Pons (tissue), 1 donor: ENCODE measurements around the gene KLHDC4.

Experiments used
- DNase-seq: peaks from one replicate; pipeline ENCODE4 v3.0.0-alpha.2; 2016; ENCODE audit warnings: low spot score

The KLHDC4 gene

GRCh38 chr16:87698676-87699199 is 67.0 kb downstream of the KLHDC4 start:
- no peak for DNase-seq

GRCh38 chr16:87698241-87698640 is 67.5 kb downstream of the KLHDC4 start:
- no peak for DNase-seq

GRCh38 chr16:87697792-87698191 is 68.0 kb downstream of the KLHDC4 start:
- DNase-seq = no peak

- no peak for DNase-seq
Observed at GRCh38 chr16:87697256-87697655, 68.5 kb downstream of the KLHDC4 start.

GRCh38 chr16:87696726-87697125 is 69.1 kb downstream of the KLHDC4 start:
- no peak for DNase-seq

GRCh38 chr16:87695534-87695933 is 70.3 kb downstream of the KLHDC4 start:
- no peak for DNase-seq

GRCh38 chr16:87694441-87695125 is 71.2 kb downstream of the KLHDC4 start:
- no peak for DNase-seq

GRCh38 chr16:87693827-87694226 is 72.0 kb downstream of the KLHDC4 start:
- no peak for DNase-seq

GRCh38 chr16:87692756-87693155 is 73.0 kb downstream of the KLHDC4 start:
- no peak for DNase-seq

GRCh38 chr16:87692176-87692575 is 73.6 kb downstream of the KLHDC4 start:
- DNase-seq = no peak

GRCh38 chr16:87691686-87692079 is 74.1 kb downstream of the KLHDC4 start:
- no peak for DNase-seq

- no peak for DNase-seq
Observed at GRCh38 chr16:87690911-87691685, 74.7 kb downstream of the KLHDC4 start.

GRCh38 chr16:87689956-87690465 is 75.8 kb downstream of the KLHDC4 start:
- no peak for DNase-seq

- no peak for DNase-seq
Observed at GRCh38 chr16:87688876-87689815, 76.6 kb downstream of the KLHDC4 start.

- no peak for DNase-seq
Observed at GRCh38 chr16:87687998-87688529, 77.7 kb downstream of the KLHDC4 start.

- peak; percentile 26 for DNase-seq
Observed at GRCh38 chr16:87687126-87687910, 78.5 kb downstream of the KLHDC4 start.

- no peak for DNase-seq
Observed at GRCh38 chr16:87686697-87687096, 79.1 kb downstream of the KLHDC4 start.

- no peak for DNase-seq
Observed at GRCh38 chr16:87685766-87686165, 80.0 kb downstream of the KLHDC4 start.

- no peak for DNase-seq
Observed at GRCh38 chr16:87685405-87685755, 80.4 kb downstream of the KLHDC4 start.

- DNase-seq = no peak
Observed at GRCh38 chr16:87684711-87685404, 80.9 kb downstream of the KLHDC4 start.
